Activated CD4-positive, alpha-beta T cell treated with anti-CD3 and anti-CD28 coated beads for 4 hours (primary cell): Measurements from ENCODE around the gene LCMT1.

Experiments
- DNase-seq, 2 donors: peaks; one replicate each; pipeline ENCODE4 v3.0.0-alpha.2; 2020

The LCMT1 gene

GRCh38 chr16:25212636-25213035, 101.1 kb downstream of the LCMT1 start:
- no peak for DNase-seq

- DNase-seq, result no peak
Observed at GRCh38 chr16:25213709-25214397, 102.3 kb downstream of the LCMT1 start.

- no peak for DNase-seq
Observed at GRCh38 chr16:25217112-25217511, 105.6 kb downstream of the LCMT1 start.

- no peak for DNase-seq
Observed at GRCh38 chr16:25217921-25218320, 106.4 kb downstream of the LCMT1 start.

- DNase-seq, result no peak
Observed at GRCh38 chr16:25219070-25219737, 107.7 kb downstream of the LCMT1 start.

GRCh38 chr16:25222959-25223358, 111.4 kb downstream of the LCMT1 start:
- no peak for DNase-seq

GRCh38 chr16:25223964-25224363, 112.4 kb downstream of the LCMT1 start:
- no peak for DNase-seq

GRCh38 chr16:25224731-25225319, 113.3 kb downstream of the LCMT1 start:
- no peak for DNase-seq
